ENCODE results near the gene FBXO45.
A peak's percentile ranks its signal among the peaks of the same experiment; 100 is the strongest.
"Not testable (repeated sequence)": the region's sequence is repeated elsewhere in the genome, so short reads cannot be mapped to it uniquely, and the experiment has no call there.

The FBXO45 gene

DNA sequence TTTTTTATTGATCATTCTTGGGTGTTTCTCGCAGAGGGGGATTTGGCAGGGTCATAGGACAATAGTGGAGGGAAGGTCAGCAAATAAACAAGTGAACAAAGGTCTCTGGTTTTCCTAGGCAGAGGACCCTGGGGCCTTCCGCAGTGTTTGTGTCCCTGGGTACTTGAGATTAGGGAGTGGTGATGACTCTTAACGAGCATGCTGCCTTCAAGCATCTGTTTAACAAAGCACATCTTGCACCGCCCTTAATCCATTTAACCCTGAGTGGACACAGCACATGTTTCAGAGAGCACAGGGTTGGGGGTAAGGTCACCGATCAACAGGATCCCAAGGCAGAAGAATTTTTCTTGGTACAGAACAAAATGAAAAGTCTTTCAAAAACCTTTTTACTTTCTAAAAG lies 51.2 kb downstream of the FBXO45 start:
- DNase-seq = not testable (repeated sequence)

DNA sequence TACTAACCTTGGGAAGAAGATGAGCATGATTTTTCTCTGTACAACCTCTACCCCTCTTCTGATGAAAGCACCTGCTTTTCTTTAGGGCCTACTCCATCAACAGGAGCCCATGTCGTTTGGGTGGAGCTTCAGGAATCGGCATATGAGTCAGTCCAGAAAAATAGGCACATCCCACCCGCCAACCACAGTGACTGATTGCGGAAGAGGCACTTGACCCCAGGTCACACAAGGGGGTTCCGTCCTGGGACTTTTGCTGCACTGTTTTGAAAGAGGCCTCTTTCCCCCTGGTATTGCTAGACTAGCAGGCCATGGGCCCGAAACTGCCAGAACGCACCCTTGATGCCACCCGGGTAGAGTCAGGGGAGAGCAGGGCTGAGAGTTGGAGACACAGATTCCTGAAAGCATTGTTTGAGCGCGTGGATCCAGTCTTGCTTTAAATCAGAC lies 51.7 kb downstream of the FBXO45 start:
- no peak for DNase-seq

DNA sequence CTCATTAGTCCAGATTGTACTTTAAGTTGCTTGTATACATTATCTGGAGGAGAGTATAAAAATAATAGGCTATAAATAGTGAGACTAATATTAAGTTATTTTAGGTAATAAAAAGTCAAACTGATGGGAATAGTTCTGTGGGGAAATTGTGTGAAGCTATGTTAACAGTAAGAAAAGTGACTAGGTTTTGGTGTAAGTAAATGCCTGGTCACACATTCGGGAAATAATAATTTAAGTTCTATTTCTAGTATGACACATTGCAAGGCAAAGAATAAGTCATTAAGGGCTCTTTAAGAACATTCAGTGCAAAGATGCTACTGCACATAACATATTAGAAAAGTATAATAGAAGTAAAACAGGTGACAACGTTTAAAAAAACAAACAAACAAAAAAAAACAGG lies 52.2 kb downstream of the FBXO45 start:
- DNase-seq = no peak

DNA sequence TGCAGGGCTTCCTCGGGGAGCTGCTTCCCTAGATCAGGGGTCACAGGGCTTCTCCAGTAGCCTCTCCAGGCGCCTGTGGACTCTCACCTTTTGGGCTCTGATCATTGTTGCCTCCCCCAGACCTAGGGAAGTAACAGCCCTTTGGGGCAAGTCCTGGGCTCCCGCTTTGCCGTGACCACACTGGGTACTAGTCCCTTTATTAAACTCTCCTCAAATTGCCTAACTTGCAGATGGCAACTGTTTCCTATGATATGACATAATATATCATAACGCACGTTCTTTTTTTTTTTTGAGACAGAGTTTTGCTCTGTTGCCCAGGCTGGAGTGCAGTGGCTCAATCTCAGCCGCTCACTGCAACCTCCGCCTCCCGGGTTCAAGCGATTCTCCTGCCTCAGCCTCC lies 53.2 kb downstream of the FBXO45 start:
- DNase-seq = no peak

DNA sequence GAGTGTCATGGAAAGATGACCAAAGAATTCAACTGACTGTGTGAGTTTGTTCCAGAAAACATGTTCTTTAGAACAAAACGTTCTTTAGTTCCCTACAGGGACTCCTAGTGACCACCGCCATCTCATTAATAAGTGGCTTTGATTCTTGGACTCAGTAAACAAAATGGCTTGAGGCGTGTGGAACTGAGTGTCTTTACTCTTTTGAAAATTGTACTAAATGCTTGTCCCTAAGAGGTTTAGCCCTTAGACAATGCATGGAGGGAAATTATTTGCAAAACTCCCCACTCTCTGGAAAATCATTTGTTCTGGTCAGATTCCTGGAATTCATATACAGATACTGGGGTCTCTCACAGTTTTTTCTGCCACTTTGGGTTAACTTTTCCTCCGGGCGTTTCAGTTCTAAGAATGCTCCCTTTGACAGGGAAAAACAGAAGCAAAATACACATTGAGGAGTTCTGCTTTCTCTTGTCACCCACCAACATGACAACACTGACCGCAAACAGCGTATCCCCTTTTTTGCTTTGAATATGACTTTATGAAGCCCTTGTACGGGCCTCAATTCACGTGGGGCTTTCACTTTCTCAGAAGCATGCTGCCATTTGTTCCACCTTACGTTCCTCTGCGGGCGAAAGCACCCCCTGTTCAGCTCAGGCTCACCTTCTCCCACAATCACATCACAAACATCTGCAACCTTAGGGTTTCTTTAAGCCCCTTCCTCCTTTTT lies 55.8 kb downstream of the FBXO45 start:
- no peak for DNase-seq

DNA sequence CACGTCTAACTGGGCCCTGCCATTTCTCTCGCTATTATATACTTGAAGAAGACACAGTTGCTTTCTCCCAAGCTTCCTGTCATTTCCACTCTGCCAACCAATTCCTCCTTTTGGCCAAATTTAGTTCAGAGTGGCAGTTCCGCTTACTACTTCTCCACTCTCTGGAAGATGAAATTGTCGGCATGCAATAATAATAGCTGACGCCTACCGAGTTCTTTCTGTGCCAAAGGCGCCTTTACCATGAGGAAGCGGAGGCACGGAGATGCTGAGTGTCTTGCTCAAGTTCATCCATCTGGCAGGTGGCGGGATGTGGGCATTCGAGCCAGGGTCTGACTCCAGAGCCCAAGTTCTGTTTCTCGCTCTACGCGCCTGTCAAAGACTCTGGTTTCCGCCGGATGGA lies 56.4 kb downstream of the FBXO45 start:
- no peak for DNase-seq

DNA sequence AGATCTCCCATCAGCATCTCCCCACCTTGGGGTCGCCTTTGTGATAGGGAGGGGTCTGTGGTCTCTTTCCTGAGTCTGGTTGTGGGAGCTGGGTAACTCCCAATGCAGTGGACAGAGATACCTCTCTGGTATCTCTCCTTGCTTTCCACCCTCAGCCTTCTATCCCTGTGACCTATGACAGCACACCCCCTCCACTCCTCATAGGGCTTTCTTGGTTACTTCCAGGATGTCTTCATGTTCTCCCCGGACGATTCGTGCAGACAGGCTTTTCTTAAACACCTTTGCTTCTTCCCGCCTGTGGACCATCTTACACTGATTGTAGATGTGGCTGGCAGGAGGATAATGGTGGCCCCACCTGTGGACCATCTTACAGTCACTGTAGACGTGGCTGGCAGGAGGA lies 56.9 kb downstream of the FBXO45 start:
- DNase-seq = no peak

DNA sequence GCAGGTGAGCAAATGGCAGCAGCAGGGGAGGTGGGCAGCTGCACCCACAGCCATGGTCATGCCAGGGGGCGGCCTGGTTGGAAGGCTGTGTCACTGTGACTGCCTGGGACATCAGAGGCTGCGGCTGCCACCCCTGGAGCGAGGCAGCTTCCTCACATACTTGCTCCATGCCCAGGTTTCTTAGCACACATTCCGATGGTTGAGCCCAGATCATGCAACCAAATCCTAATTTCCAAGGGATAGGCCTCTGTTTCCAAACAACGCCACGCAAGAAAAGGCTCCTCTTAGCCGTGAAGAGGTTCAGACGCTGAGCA lies 59.4 kb downstream of the FBXO45 start:
- no peak for DNase-seq

DNA sequence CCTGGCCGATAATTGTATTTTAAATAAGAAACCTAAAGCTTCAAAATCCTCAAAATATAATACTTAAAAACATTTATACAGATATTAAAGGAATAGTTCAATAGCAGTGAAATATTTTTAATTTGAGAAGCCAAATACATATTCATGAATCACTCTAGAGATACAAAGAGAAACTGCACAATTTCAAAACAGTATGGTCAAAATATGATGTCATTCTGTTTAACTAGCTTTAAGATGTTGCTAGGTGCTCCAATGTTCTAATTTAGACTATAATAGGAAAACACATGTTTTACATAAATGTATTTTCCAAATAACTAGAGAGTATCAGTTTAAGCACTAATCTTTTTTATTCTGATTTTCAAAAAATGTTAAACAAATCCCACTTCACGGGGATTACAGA lies 60.8 kb downstream of the FBXO45 start:
- DNase-seq = no peak

DNA sequence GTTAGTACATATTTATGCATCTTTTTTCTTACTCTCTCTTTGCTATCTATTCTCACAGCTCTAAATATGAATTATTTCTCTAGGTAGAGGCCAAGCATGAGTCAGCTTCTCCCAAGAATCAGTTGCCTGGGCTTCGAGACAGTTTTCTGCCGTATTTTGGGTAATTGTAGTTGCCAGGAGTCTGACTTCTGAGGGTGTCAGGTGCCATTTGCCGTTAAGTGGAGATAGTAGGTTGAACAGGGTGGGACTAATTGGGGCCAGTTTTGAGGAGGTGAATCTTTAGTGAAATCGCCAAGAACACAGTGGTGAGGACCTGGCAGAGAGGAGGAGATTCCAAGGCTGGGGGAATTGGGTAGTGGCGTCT lies 63.2 kb downstream of the FBXO45 start:
- no peak for DNase-seq

DNA sequence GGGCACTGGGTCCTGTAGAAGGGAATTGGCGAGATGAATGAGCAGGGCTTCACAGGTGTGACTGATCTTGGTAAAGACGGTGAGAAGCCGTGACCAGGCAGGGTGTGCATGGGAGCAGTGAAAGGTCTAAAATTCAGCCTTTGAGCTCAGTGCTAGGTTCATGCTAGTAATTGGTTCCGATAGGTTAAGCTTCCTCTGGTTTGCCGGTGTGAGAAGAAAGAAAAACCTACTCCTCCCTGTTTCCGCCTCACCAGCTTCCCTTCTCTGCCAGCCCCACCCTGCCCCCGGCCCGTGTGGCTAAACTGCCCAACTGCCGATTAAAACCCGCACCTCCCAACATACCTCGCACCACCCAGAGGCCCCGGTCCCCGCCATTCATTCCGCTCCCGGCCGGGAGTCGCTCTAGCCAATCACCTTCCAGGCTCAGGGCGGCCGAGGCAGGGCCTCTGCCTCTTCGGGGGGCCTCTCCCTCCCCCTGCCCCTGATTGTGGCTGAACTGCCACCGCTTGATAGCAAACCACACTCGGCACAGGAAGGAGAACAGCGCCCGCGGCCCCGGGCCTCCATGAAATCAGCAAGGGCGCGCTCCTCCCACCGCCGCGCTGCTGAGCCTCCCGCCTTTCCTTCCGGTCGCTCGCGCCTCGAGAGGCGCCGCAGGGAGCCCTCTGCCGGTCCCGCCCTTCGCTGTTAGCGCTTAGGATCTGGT lies 63.7 kb downstream of the FBXO45 start:
- DNase-seq = peak; percentile 24

DNA sequence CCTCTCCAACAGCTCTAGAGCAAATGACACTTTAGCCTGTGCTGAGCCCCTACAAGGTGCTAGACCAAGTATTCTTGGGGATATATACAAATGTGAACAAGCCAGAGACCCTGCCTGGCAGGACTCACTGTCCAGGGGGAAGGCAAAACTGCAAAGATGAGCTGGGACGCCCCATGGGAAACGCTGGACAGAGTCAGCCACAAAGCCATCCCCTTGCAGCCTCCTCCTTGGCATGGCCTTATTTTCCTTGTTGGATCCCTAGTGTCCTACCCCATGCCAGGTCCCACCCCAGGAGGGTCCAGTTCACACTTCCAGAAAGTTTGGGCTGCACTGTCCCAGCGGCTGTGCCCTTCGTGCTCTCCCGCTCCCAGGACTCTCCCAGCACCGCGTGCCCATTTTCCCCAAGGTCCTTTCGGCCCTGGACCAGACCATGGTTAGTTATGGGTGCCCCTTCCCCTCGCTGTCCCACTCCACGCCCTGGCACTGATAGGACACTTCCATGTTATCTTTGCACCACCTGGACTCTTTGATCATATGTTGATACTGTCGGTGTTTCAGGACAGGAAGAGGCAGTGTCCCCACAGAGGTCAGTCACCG lies 65.2 kb downstream of the FBXO45 start:
- DNase-seq = no peak

DNA sequence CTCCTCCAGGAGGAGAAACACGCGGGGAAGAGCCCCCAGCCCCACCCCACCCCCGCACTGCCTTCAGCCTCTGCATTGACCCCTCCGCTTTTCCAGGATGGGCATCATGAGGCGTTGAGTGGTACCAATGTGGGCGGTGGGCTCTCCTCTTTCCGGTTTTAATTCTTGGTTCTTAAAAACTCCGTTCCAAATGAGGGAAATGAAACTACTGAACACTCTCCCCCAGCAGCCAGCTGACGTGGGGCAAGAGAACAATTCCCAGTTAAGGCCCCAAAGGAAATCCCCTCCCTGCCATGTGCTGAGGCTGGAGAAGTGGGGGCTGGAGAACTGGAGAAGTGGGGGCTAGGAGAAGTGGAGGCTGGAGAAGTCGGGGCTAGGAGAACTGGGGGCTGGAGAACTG lies 65.8 kb downstream of the FBXO45 start:
- no peak for DNase-seq

DNA sequence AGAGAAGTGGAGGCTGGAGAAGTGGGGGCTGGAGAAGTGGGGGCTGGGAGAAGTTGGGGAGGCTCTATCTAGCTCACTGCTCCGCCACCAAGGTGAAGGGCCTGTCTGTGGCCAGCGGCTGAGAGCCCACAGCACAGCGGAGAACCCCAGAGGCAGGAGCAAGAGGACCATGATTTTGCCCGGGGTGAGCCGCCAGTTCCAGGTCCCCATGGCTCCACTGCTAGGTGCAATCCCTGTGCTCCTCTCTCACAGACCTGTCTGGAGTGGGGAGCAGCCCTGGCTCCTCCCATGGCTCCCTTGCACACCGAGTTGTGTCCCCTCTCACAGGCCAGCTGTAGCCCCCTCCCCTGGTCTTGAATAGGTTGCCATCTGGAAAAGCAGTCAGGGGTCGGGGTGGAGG lies 66.4 kb downstream of the FBXO45 start:
- DNase-seq = no peak

DNA sequence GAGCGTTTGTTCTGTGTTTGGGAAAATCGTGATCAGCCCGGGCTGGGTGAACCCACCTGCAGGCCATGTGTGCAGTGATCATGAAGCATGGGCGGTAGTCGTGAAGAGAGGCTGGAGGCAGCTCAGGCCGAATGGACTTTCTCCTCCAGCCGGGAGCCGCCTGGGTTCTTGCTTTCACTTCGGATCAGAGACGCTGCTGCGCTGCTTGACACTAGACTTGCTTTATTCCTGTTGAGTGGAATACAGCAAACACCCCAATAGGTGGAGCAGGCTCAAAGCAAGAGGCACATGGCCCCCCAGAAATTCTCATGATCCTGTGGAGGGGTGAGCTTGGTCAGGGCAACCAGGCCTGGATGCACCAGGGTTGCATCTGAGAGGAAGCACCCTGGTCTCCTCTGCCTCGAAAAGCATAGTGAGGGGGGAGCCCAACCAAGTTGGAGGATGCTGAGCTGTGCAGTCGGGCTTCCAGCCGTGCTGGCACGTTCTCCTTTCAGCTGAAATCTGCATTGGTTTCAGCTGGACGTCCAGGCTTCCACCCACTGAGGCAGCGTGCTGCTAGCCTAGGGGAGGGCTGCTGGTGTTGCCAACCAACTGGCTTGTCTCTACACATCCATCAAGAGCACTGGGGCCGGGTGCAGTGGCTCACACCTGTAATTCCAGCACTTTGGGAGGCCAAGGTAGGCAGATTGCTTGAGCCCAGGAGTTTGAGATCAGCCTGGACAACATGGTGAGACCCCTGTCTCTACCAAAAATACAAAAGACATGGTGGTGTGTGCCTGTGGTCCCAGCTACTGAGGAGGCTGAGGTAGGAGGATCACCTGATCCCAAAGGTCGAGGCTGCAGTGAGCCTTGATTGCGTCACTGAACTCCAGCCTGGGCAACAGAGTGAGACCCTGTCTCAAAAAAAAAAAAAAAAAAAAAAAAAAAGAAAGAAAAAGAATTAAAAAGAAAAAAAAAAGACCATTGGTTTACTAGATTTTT lies 68.2 kb downstream of the FBXO45 start:
- DNase-seq = no peak

DNA sequence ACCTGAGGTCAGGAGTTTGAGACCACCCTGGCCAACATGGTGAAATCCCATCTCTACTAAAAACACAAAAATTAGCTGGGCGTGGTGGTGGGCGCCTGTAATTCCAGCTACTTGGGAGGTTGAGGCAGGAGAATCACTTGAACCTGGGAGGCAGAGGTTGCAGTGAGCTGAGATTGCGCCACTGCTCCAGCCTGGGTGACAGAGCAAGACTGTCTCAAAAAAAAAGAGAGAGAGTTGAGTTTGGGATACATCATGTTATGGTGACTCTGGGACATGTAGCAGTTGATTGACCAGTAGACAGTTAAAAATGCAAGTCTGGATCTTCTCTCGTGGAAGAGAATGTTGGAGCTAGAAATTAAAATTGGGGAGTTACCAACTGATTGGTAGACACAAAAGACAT lies 69.5 kb downstream of the FBXO45 start:
- DNase-seq = not testable (repeated sequence)

Measured in T1000 (cell line).